ENCODE data around the gene BAHCC1. TPM values are rescaled to one million over a fixed set of nuclear protein-coding genes. Genes with fewer than 3 reads are reported as not detected.

The BAHCC1 gene
- total and polyA plus RNA-seq, 9 of the 15 experiments (the other 6 are each of a cell fraction or from before 2014, with no cell fraction given), result 0.14 to 26.9 (median 5.0) TPM

GRCh38 chr17:81392909-81393654, 2.2 kb upstream of the BAHCC1 start (continued):
- TF ChIP-seq ZNF197 (CRISPR knock-in tag; IDR thresholded peaks at IDR 0.05; ENCODE audit: low read depth), result no peak
- TF ChIP-seq ZFP30 (CRISPR knock-in tag; IDR thresholded peaks at IDR 0.05; ENCODE audit: borderline replicate concordance), result no peak
- peak; percentile 48 for TF ChIP-seq RBBP5 (IDR thresholded peaks at IDR 0.05; ENCODE audit: borderline replicate concordance, insufficient read depth, low read length, poor library complexity, severe bottlenecking)
- TF ChIP-seq CCNT2 (IDR thresholded peaks at IDR 0.05; ENCODE audit: borderline replicate concordance, extremely low read depth, insufficient read length, low read depth, low read length), result peak; percentile 68
- TF ChIP-seq SRSF3 (IDR thresholded peaks at IDR 0.05; ENCODE audit: insufficient read depth, low read length), result 0 out of 2 replicates have a peak, but pooled peaks have one; percentile 50
- no peak for TF ChIP-seq MNT (conservative IDR thresholded peaks at IDR 0.05)
- no peak for TF ChIP-seq CBFA2T3 (IDR thresholded peaks at IDR 0.05)
- no peak for TF ChIP-seq EZH2 (IDR thresholded peaks at IDR 0.05; ENCODE audit: borderline replicate concordance, low read depth, low read length)
- no peak for TF ChIP-seq HDGF (IDR thresholded peaks at IDR 0.05)
- no peak for TF ChIP-seq ZNF143 (CRISPR knock-in tag; IDR thresholded peaks at IDR 0.05)
- TF ChIP-seq ZNF384 (IDR thresholded peaks at IDR 0.05; ENCODE audit: low read depth, low read length), result no peak
- peak; percentile 30; the same call in 1 of the 2 replicates for TF ChIP-seq POLR2G (IDR thresholded peaks at IDR 0.05; ENCODE audit: low read depth, low read length)
- no peak for TF ChIP-seq ZNF717 (CRISPR knock-in tag; IDR thresholded peaks at IDR 0.05)
- TF ChIP-seq GABPB1 (CRISPR knock-in tag; IDR thresholded peaks at IDR 0.05), result 0 out of 2 replicates have a peak, but pooled peaks have one; percentile 30
